WERI-Rb-1 (cell line): ENCODE data around the gene OTX1.

ENCODE experiments used
- DNase-seq: peaks from one replicate; pipeline ENCODE4 v3.0.0-alpha.2; 2020
- H3K27ac ChIP-seq: fragments of 250-450 bp; sonication (Bioruptor Pico); 2 replicates; pipeline ENCODE4 v1.5.1; 2020; ENCODE audit warnings: mild to moderate bottlenecking, moderate library complexity
- H3K27me3 ChIP-seq: fragments of 250-450 bp; sonication (Bioruptor Pico); 2 replicates; pipeline ENCODE4 v1.5.1; 2021; ENCODE audit warnings: mild to moderate bottlenecking, low read depth, moderate library complexity; ENCODE audit not compliant: insufficient read depth, severe bottlenecking
- H3K36me3 ChIP-seq: fragments of 250-450 bp; sonication (Bioruptor Pico); 2 replicates; pipeline ENCODE4 v1.5.1; 2020; ENCODE audit warnings: mild to moderate bottlenecking, moderate library complexity
- H3K4me3 ChIP-seq: 2 replicates; pipeline ENCODE4 v1.5.1; 2011; ENCODE audit warnings: low read depth, mild to moderate bottlenecking, control low read depth, low read length
- H3K9me3 ChIP-seq: fragments of 250-450 bp; sonication (Bioruptor Pico); 2 replicates; pipeline ENCODE4 v1.5.1; 2021; ENCODE audit warnings: mild to moderate bottlenecking, moderate library complexity; ENCODE audit not compliant: severe bottlenecking
- CTCF ChIP-seq: IDR thresholded peaks from 2 replicates; pipeline ENCODE4 v1.5.1; 2011; ENCODE audit warnings: low read depth, mild to moderate bottlenecking, control low read depth, inconsistent platforms, low read length

The OTX1 gene

DNA sequence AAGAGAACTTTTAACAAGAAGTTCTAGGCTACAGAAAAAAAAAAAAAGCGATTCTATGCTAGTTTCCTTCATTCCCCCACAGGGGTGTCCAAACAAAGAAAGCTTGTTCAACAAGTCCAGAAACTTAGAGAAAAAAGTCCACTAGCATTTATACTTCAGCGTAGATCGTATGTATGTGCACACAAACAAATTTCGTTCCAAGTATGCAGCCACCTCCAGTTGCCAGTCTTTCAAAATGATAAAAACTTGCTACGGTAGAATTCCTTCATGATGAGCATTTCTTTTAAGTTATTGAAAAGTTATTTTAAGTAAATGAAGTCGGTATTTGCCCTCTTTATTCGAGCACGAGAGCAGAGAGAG lies 3.7 kb upstream of the OTX1 start:
- TF ChIP-seq CTCF, result no peak
- no peak overlapping the region for H3K4me3 ChIP-seq
- H3K27me3 ChIP-seq, result peaks cover 53% of the 10 kb centered on the region
- no peaks in the 10 kb centered on the region for H3K9me3 ChIP-seq
- no peak for DNase-seq
- no peak overlapping the region for H3K27ac ChIP-seq
- no peaks in the 10 kb centered on the region for H3K36me3 ChIP-seq

DNA sequence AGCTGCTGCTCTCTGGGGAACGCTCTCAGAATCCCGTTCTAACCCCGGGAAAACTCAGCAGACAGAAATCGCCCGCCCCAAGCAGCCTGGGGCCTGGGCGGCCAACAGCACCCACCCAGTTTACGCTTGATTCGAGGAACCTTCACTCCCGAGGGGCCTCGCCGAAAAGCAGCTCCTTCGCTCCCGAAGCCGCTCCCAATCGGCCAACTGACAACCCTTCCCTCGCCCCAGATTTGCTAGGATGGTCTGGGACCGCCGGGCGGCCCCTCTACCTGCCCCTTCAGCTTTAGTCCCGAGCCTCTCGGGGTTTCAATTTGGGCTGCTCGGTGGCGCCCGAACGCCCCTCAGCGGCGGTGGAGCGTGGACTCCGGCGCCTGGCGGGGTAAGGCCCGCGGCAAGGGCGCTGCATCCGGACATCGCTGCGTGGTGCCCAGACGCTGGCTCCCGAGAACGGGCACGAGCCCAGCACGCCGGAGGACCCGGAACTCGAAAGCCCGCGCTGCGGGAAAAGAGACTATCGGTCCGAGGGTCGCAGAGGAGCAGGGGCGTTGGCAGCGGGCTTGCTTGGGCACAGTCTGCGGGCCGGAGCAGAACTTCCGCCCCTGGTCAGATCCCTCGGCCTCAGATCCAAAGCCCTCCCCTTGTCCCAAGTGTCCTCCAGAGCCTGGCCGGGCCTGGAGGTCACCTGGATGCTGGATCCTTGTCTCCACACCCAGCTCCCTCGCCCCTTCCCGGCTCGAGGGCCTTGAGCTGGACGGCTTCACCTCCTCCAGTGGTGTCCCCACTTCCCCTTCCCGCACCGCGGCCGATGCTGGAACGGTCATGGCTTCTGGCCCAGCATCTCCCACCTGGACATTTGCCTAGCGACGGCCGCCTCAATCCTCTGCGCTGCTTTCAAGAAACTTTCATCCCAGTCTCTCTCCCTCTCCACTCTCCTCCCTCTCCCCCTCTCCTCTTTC lies 3.0 kb upstream of the OTX1 start:
- H3K36me3 ChIP-seq, result no peaks in the 10 kb centered on the region
- no peak overlapping the region for H3K27ac ChIP-seq
- H3K27me3 ChIP-seq, result peaks cover 55% of the 10 kb centered on the region
- peak; percentile 35 for DNase-seq
- H3K9me3 ChIP-seq, result no peaks in the 10 kb centered on the region
- H3K4me3 ChIP-seq, result peak overlapping the region; percentile 22; the same call in 1 of the 2 replicates
- 0 out of 2 replicates have a peak, but pooled peaks have one; percentile 4 for TF ChIP-seq CTCF

DNA sequence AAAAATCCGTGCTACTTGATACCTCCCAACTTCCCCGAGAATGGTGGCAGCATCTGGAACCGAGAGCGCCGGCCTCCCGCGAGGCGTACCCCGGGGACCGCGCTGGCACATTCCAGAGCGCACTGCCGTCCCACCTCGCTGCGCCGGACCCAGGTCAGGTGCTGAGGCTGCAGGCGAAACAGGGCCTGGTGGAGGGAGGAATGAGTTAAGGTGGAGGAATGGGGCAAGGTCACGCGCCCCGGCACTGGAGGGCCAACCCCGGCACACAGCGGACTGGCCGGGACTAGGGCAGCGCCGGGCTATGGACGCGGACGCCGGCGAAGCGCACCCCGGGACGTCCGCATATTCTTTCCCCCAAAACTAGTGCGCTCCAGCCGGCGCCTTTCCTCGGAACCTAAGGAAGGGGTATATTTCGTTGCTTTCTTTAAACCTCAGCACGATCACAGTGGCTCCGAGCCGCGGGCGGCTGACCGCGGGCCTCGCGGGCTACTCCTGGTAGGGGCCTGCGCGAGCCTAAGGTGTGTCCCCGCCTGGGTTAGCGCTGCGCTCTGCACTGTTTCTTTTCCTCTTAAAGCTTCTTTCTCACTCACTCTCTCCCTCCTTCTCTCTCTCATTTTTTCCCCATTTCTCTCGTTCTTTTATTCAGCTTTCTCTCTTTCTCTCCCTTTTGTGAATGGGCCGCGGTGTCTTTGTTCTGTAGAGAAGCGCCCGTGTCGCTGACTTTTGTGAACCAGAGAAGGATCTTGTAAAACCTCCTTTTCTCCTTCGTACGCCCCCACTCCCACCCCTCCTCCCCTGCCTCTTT lies 2.1 kb upstream of the OTX1 start:
- Histone ChIP-seq H3K4me3 (peak overlapping the region; percentile 22), H3K27me3 (peaks cover 55% of the 10 kb centered on the region), H3K36me3 (no peaks in the 10 kb centered on the region), H3K9me3 (no peaks in the 10 kb centered on the region), H3K27ac (no peak overlapping the region)
- no peak for TF ChIP-seq CTCF
- peak; percentile 33 for DNase-seq

GRCh38 chr2:63049211-63049969 lies 1.2 kb upstream of the OTX1 start:
- Histone ChIP-seq H3K27ac (no peak overlapping the region), H3K4me3 (peak overlapping the region; percentile 58), H3K27me3 (peaks cover 58% of the 10 kb centered on the region), H3K36me3 (no peaks in the 10 kb centered on the region), H3K9me3 (no peaks in the 10 kb centered on the region)
- no peak for TF ChIP-seq CTCF
- DNase-seq, result peak; percentile 20

DNA sequence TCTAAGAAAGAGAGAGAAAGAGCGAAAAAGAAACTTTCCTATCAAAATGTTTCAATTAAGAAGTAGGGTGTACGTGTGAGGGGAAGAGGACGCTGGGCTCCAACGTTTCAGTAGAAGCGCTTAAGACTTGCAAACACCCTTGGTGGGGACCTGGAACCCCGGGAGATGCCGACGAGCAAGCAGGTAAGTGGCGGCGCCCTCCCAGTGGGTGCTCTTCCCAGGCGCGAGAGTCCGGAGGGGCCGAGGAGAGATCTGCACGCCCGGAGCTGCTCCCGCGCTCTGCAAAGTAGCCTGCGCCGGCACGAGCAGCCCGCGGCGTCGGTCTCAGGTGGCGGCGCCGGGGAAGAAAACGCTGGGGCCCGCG lies 678 bp upstream of the OTX1 start:
- H3K27me3 ChIP-seq, result peaks cover 64% of the 10 kb centered on the region

More for the DNA sequence above, 678 bp upstream of the OTX1 start:
- H3K36me3 ChIP-seq, result no peaks in the 10 kb centered on the region
- no peak for TF ChIP-seq CTCF
- no peaks in the 10 kb centered on the region for H3K9me3 ChIP-seq
- 0 out of 2 replicates have a peak overlapping the region, but pooled peaks have one; percentile 5 for H3K27ac ChIP-seq
- peak overlapping the region; percentile 58 for H3K4me3 ChIP-seq
- DNase-seq, result peak; percentile 58
